Measurements from ENCODE around the gene GPNMB. TPM values are rescaled to one million over a fixed set of nuclear protein-coding genes. Genes with fewer than 3 reads are reported as not detected.
"Not testable (repeated sequence)": the region's sequence is repeated elsewhere in the genome, so short reads cannot be mapped to it uniquely, and the experiment has no call there.

The GPNMB gene
- 1 to 10 TPM; 1.2 to 1.5 TPM for total RNA-seq

DNA sequence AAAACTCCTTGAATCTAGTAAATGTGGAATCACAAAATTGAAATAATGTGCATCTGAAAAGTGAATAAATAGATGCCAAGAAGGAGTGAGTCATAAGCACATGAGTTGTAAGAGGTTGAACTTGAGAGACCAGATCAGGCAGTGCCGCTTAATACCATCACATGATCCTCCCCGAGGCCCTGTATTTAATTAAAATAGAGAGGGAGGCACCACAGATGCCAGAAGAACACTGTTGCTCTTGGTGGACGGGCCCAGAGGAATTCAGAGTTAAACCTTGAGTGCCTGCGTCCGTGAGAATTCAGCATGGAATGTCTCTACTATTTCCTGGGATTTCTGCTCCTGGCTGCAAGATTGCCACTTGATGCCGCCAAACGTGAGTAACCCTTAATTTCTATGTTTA, at the start of gene GPNMB:
TSS of gene GPNMB (plus strand) at position 221 of the 400 bp plus-strand sequence. CDS start at position 304, 83 bp downstream.
- ATAC-seq (no peak), DNase-seq (no peak)
- Mint-ChIP-seq H3K9me3 (no peaks in the 10 kb centered on the region), H3K36me3 (ENCODE audit: low read depth) (no peaks in the 10 kb centered on the region), H3K27me3 (peaks cover 52% of the 10 kb centered on the region), H3K4me3 (no peak within 1 kb of the TSS), H3K27ac (no peak within 1 kb of the TSS), H3K4me1 (ENCODE audit: low read depth) (peaks cover 2% of the 10 kb centered on the region)
- TF ChIP-seq, protein P1, sequence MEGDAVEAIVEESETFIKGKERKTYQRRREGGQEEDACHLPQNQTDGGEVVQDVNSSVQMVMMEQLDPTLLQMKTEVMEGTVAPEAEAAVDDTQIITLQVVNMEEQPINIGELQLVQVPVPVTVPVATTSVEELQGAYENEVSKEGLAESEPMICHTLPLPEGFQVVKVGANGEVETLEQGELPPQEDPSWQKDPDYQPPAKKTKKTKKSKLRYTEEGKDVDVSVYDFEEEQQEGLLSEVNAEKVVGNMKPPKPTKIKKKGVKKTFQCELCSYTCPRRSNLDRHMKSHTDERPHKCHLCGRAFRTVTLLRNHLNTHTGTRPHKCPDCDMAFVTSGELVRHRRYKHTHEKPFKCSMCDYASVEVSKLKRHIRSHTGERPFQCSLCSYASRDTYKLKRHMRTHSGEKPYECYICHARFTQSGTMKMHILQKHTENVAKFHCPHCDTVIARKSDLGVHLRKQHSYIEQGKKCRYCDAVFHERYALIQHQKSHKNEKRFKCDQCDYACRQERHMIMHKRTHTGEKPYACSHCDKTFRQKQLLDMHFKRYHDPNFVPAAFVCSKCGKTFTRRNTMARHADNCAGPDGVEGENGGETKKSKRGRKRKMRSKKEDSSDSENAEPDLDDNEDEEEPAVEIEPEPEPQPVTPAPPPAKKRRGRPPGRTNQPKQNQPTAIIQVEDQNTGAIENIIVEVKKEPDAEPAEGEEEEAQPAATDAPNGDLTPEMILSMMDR (IDR thresholded peaks at IDR 0.05), result no peak
- intact Hi-C loops (cut with micrococcal nuclease), result no loop called here
- POLR2A ChIA-PET, result no interaction called here
- CTCF ChIA-PET, result interaction anchor here (1.5 to 2.3 kb wide), 2 partner anchors 15 to 26 kb away, joined by 4 to 7 read pairs; no protein-coding TSS in a partner anchor

- H3K36me3 Mint-ChIP-seq (ENCODE audit: low read depth), result peaks cover 47% of the 10 kb centered on the region
- DNase-seq; H3K4me1 Mint-ChIP-seq (ENCODE audit: low read depth); POLR2A ChIA-PET; H3K4me3 Mint-ChIP-seq; CTCF ChIA-PET; ATAC-seq; H3K9me3 Mint-ChIP-seq; H3K27ac Mint-ChIP-seq; intact Hi-C loops (cut with micrococcal nuclease); H3K27me3 Mint-ChIP-seq: not testable (repeated sequence)
Observed at GRCh38 chr7:23197745-23198144, 48.8 kb upstream of the GPNMB start.

- Mint-ChIP-seq H3K27me3 (peaks cover 5% of the 10 kb centered on the region), H3K9me3 (peaks cover 2% of the 10 kb centered on the region), H3K36me3 (ENCODE audit: low read depth) (peaks cover 62% of the 10 kb centered on the region), H3K27ac (no peak overlapping the region), H3K4me1 (ENCODE audit: low read depth) (peaks cover 1% of the 10 kb centered on the region), H3K4me3 (no peak overlapping the region)
- CTCF ChIA-PET, result interaction anchor here (1.1 to 1.2 kb wide), 3 partner anchors 9 to 1090 kb away, joined by 3 to 5 read pairs (median 4); no protein-coding TSS in a partner anchor
- ATAC-seq (no peak), DNase-seq (no peak)
- intact Hi-C loops (cut with micrococcal nuclease), result no loop called here
- TF ChIP-seq, protein P1 (IDR thresholded peaks at IDR 0.05), result no peak
- POLR2A ChIA-PET, result interaction anchor here (0.7 kb wide), 1 partner anchor 99 kb away, joined by 3 read pairs; no protein-coding TSS in a partner anchor
Observed at GRCh38 chr7:23200331-23200730, 46.2 kb upstream of the GPNMB start.

GRCh38 chr7:23204241-23204640, 42.3 kb upstream of the GPNMB start:
- H3K27me3 Mint-ChIP-seq, result peaks cover 25% of the 10 kb centered on the region
- peaks cover 52% of the 10 kb centered on the region for H3K36me3 Mint-ChIP-seq (ENCODE audit: low read depth)
- peaks cover 5% of the 10 kb centered on the region for H3K4me1 Mint-ChIP-seq (ENCODE audit: low read depth)
- DNase-seq, result no peak
- CTCF ChIA-PET, result interaction anchor here (1.7 kb wide), 1 partner anchor 69 kb away, joined by 4 read pairs; no protein-coding TSS in a partner anchor
- TF ChIP-seq, protein P1 (IDR thresholded peaks at IDR 0.05), result no peak
- no peak overlapping the region for H3K27ac Mint-ChIP-seq
- POLR2A ChIA-PET, result no interaction called here
- intact Hi-C loops (cut with micrococcal nuclease), result no loop called here
- ATAC-seq, result no peak
- H3K4me3 Mint-ChIP-seq, result no peak overlapping the region
- H3K9me3 Mint-ChIP-seq, result peaks cover 2% of the 10 kb centered on the region

- peaks cover 2% of the 10 kb centered on the region for H3K9me3 Mint-ChIP-seq
- no peak for DNase-seq
- intact Hi-C loops (cut with micrococcal nuclease), result no loop called here
- TF ChIP-seq, protein P1 (IDR thresholded peaks at IDR 0.05), result no peak
- no peak for ATAC-seq
- H3K4me1 Mint-ChIP-seq (ENCODE audit: low read depth), result peaks cover 5% of the 10 kb centered on the region
- POLR2A ChIA-PET, result interaction anchor here (1.1 kb wide), 2 partner anchors 14 to 24 kb away, joined by 4 to 6 read pairs; partner anchors contain the start of gene NUP42
- H3K4me3 Mint-ChIP-seq, result peak overlapping the region; percentile 44
- CTCF ChIA-PET, result interaction anchor here (1.7 to 2.0 kb wide), 2 partner anchors 59 to 68 kb away, joined by 4 read pairs; no protein-coding TSS in a partner anchor
- peaks cover 42% of the 10 kb centered on the region for H3K36me3 Mint-ChIP-seq (ENCODE audit: low read depth)
- peak overlapping the region; percentile 46 for H3K27ac Mint-ChIP-seq
- peaks cover 28% of the 10 kb centered on the region for H3K27me3 Mint-ChIP-seq
Observed at GRCh38 chr7:23205577-23205908, 41.0 kb upstream of the GPNMB start.

All from activated CD8-positive, alpha-beta T cell treated with anti-CD3 and anti-CD28 coated beads for 36 hours (primary cell).